Erythroblast (primary cell): ENCODE data around the gene SNX24.
A peak's percentile ranks its signal among the peaks of the same experiment; 100 is the strongest.

ENCODE experiments used
- DNase-seq, 2 experiments: peaks; one replicate each; lab custom pipeline; 2025; lab: John Stamatoyannopoulos, UW
- GATA1 ChIP-seq: IDR thresholded peaks from 2 replicates; pipeline ENCODE4 v1.6.1; 2011; ENCODE audit warnings: low read depth, mild to moderate bottlenecking, control low read depth, low read length, moderate library complexity
- POLR2A ChIP-seq: IDR thresholded peaks from 2 replicates; pipeline ENCODE4 v1.6.1; 2011; ENCODE audit warnings: mild to moderate bottlenecking, low read length

Gene SNX24

GRCh38 chr5:122845229-122846050, at the start of gene SNX24:
Gene SNX24, plus strand, starts transcription at chr5:122845613. Its CDS starts 21 bp downstream, at chr5:122845634.
- TF ChIP-seq GATA1 (no peak), POLR2A (peak; percentile 55)
- peak; percentile 94 for DNase-seq

DNA sequence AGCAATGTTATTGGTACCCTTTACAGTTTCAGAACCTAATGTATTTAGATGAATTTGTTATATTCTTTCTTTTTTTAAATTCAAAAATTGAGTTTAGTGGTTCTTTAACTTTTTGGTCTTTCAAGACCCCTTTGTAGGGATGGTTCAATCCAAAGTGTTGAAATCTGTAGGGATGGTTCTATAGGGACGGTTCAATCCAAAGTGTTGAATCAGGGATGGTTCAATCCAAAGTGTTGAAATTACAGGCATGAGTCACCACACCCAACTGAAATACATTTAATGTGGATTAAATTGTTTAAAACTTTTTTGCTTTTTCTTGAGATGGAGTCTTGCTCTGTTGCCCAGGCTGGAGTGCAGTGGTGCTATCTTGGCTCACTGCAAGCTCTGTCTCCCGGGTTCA, 39.9 kb upstream of the SNX24 start:
- no peak for DNase-seq
- no peak for TF ChIP-seq GATA1
- TF ChIP-seq POLR2A, result no peak

DNA sequence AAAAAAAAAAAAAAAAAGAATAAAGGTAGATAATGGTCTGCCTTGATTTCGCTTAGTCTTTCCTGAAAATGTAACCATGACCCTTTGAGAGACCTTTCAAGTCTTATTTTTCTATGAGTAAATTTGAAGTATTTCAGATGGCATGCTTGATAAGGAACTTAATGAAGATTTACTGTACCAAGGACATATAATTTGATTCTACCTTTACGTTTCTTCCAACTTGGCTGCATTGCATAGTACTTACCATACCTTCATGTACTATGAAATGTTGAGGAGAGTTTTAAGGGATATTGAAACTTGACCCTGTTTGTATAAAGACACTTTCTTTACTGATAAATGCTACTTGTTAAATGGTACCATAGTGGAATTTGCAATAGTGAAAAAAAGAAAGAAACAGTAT, 35.0 kb upstream of the SNX24 start:
- no peak for DNase-seq
- TF ChIP-seq GATA1, result no peak
- no peak for TF ChIP-seq POLR2A

DNA sequence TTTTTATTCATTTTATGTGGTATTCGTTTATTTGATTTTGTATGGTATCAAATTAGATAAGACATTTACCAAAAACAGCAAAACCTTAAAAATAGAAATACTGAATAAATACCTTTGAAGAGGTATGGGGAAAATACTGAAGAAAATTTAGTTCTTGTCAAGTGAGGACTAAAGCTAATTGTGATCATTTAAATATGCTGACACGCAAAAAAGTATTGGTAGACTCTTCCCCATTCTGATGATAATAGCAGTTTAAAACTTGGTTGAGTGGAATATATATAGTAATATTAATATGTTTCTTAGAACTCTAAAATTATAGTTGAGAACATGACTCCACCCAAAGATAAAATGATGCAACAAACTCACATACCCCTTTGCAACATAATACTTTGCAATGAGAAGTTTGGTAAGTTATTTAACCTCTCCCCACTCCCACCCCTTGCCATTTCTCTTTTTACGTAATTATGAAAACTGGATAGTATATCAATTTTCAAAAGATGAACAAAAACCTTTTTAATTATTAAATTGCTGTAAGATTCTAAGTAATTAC, 30.1 kb upstream of the SNX24 start:
- TF ChIP-seq GATA1 (no peak), POLR2A (no peak)
- DNase-seq, result peak; percentile 2 to 59

DNA sequence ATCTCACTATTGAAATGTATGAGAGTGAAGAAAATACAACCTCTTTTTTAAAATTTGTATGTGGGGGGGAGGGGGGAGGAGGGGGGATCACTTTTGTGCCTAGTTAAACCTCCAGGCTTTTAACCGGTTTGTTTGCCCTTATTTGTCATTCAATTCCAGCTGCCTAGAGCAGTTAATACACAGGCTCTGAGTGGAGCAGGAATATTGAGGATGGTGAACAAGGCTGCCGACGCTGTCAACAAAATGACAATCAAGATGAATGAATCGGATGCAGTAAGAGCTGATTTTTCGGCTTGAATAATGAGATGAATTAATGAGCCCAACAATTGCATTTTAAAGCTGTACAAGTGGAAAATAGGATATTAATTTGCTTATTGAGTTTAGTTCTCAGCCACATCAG, 28.7 kb upstream of the SNX24 start:
- TF ChIP-seq GATA1 (no peak), POLR2A (no peak)
- DNase-seq, result no peak

GRCh38 chr5:122831984-122832383, 13.4 kb upstream of the SNX24 start:
- no peak for DNase-seq
- TF ChIP-seq GATA1 (no peak), POLR2A (no peak)

- DNase-seq, result peak in 1 of 2 experiments; percentile 11
- TF ChIP-seq POLR2A, result no peak
- no peak for TF ChIP-seq GATA1
Measured at GRCh38 chr5:122835681-122836080, 9.7 kb upstream of the SNX24 start.

DNA sequence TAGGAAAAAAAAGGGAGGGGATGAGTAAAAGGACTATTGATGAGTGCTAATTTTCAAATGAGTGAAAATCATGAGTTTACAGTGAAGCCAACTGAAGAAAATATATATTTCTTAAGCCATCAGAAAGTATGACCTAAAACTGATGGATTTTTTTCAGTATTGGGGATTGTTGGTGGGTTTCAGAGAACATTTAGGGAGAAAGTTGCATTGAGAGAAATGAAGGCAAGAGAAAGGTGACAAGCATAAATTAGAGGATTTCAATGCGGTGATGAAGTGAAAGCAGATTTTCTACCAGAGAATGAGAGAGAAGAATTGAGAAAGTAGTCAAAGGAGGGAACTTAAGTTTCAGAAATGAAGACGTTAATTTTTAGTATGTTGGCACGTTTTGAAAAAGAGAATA, 8.5 kb upstream of the SNX24 start:
- no peak for DNase-seq
- TF ChIP-seq POLR2A, result no peak
- no peak for TF ChIP-seq GATA1

DNA sequence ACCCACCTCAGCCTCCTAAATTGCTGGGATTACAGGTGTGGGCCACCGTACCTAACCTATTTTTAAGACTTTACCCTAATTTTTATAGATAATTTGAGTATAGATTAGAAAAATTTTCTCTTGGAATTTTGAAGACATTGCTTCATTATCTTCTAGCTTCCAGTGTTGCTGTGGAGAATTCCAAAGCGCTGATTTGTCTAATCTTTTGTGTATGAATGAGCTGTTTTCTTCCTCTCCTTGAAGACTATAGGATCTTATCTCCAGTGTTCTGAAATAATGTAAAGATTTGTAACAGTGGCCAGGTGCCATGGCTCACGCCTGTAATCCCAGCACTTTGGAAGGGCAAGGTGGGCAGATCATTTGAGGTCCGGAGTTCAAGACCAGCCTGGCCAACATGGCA, 5.7 kb upstream of the SNX24 start:
- TF ChIP-seq GATA1, result no peak
- TF ChIP-seq POLR2A, result no peak
- DNase-seq, result no peak

GRCh38 chr5:122842016-122842580, 3.3 kb upstream of the SNX24 start:
- TF ChIP-seq POLR2A (no peak), GATA1 (no peak)
- no peak for DNase-seq

GRCh38 chr5:122844136-122844909, 1.1 kb upstream of the SNX24 start:
- DNase-seq, result peak; percentile 56 to 63
- TF ChIP-seq POLR2A, result no peak
- TF ChIP-seq GATA1, result no peak

- TF ChIP-seq GATA1, result no peak
- TF ChIP-seq POLR2A, result no peak
Measured at GRCh38 chr5:122844910-122845228, 544 bp upstream of the SNX24 start.

GRCh38 chr5:122846051-122846550, 688 bp downstream of the SNX24 start:
- TF ChIP-seq POLR2A (no peak), GATA1 (no peak)
- peak; percentile 31 to 35 for DNase-seq

More at GRCh38 chr5:122844910-122845228, 544 bp upstream of the SNX24 start:
- DNase-seq, result no peak
